BLaER1 (cell line): ENCODE results near the gene NMU.
"Not testable (repeated sequence)": the region's sequence is repeated elsewhere in the genome, so short reads cannot be mapped to it uniquely, and the experiment has no call there.

Experiments
- H3K27ac ChIP-seq: shearing (Covaris generic); formaldehyde crosslinking; 2 replicates; pipeline ENCODE4 v1.8.1; 2022
- H3K27me3 ChIP-seq: shearing (Covaris generic); formaldehyde crosslinking; 2 replicates; pipeline ENCODE4 v1.8.1; 2022
- H3K36me3 ChIP-seq: shearing (Covaris generic); formaldehyde crosslinking; 2 replicates; pipeline ENCODE4 v1.8.1; 2022
- H3K4me1 ChIP-seq: shearing (Covaris generic); formaldehyde crosslinking; 2 replicates; pipeline ENCODE4 v1.8.1; 2022
- H3K4me2 ChIP-seq: shearing (Covaris generic); formaldehyde crosslinking; 2 replicates; pipeline ENCODE4 v1.8.1; 2022
- H3K4me3 ChIP-seq: shearing (Covaris generic); formaldehyde crosslinking; 2 replicates; pipeline ENCODE4 v1.8.1; 2022
- H3K9ac ChIP-seq: shearing (Covaris generic); formaldehyde crosslinking; 2 replicates; pipeline ENCODE4 v1.8.1; 2022
- H3K9me3 ChIP-seq: shearing (Covaris generic); formaldehyde crosslinking; 2 replicates; pipeline ENCODE4 v1.8.1; 2022
- H4K20me1 ChIP-seq: shearing (Covaris generic); formaldehyde crosslinking; 2 replicates; pipeline ENCODE4 v1.8.1; 2022
- Cebpa-rat ChIP-seq: shearing (Covaris generic); IDR thresholded peaks from 2 replicates; pipeline ENCODE4 v1.8.1; 2022

The NMU gene

GRCh38 chr4:55574252-55574651, 61.8 kb downstream of the NMU start:
- no peaks in the 10 kb centered on the region for H3K4me1 ChIP-seq
- H3K4me3 ChIP-seq: no peak overlapping the region
- H3K9ac ChIP-seq: no peak overlapping the region
- H3K36me3 ChIP-seq: no peaks in the 10 kb centered on the region
- no peak overlapping the region for H3K4me2 ChIP-seq
- H3K9me3 ChIP-seq: peaks cover 15% of the 10 kb centered on the region; the same call in 1 of the 2 replicates
- no peaks in the 10 kb centered on the region for H3K27me3 ChIP-seq
- TF ChIP-seq Cebpa-rat: no peak
- no peak overlapping the region for H3K27ac ChIP-seq
- H4K20me1 ChIP-seq: no peaks in the 10 kb centered on the region

GRCh38 chr4:55571806-55572205, 64.3 kb downstream of the NMU start:
- no peaks in the 10 kb centered on the region for H3K4me1 ChIP-seq

DNA sequence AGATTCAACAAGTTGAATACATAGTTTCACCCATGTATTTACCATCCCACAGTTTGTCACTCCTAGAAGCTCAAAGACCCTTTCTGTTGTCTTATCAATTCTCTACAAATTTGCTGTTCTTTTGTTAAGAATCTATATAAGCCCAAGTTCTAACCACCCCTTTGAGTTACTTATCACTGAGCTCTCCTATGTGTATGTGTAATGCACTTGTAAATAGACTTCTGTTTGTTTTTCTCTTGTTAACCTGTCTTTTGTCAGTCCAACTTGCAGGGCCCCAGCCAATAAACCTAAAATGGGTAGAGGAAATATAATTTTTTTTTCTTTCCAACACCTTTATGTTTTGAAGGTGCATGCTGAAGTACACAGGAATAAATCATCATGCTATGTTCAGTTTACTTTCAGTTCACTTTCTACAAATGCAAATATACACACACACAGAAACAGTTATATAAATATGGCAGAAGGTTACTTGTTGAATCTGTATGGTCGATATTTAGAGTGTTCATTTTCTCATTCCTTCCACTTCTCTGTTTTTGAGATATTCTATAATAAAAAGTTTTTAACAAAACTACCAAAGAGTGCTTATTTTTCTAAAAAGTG, 67.1 kb downstream of the NMU start:
- Histone ChIP-seq H3K27ac (no peak overlapping the region), H3K27me3 (no peaks in the 10 kb centered on the region), H3K4me1 (no peaks in the 10 kb centered on the region)

More at GRCh38 chr4:55571806-55572205, 64.3 kb downstream of the NMU start:
- H3K4me2 ChIP-seq: no peak overlapping the region
- no peak overlapping the region for H3K27ac ChIP-seq
- H3K9me3 ChIP-seq: peaks cover 15% of the 10 kb centered on the region; the same call in 1 of the 2 replicates
- no peaks in the 10 kb centered on the region for H3K27me3 ChIP-seq
- TF ChIP-seq Cebpa-rat: no peak
- no peak overlapping the region for H3K9ac ChIP-seq
- H3K4me3 ChIP-seq: no peak overlapping the region
- H4K20me1 ChIP-seq: no peaks in the 10 kb centered on the region
- H3K36me3 ChIP-seq: no peaks in the 10 kb centered on the region

DNA sequence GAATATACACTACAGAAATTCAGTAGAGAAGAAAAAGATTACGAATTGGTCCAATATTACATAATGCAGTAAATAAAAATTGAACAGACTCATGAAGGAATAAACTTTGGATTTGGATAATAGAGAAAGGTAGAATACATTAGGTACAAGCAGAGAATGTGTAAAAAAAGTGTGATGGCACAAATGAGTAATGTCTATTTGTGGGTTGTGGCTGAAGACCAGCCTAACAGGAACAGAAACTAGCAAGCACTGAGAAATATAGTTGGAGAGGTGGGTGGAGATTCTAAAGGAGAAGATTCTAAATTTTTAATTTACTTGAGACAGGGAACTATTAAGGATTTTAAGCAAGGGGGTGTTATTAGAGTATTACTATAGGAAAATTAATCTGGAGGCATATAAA, 74.2 kb downstream of the NMU start:
- Histone ChIP-seq H3K9ac (no peak overlapping the region), H3K4me2 (no peak overlapping the region), H3K9me3 (peaks cover 9% of the 10 kb centered on the region), H4K20me1 (no peaks in the 10 kb centered on the region), H3K27ac (no peak overlapping the region), H3K4me3 (no peak overlapping the region), H3K4me1 (0 out of 2 replicates have a peak, but pooled peaks cover 6% of the 10 kb centered on the region), H3K27me3 (no peaks in the 10 kb centered on the region), H3K36me3 (no peaks in the 10 kb centered on the region)
- TF ChIP-seq Cebpa-rat: no peak

More for the DNA sequence above, 67.1 kb downstream of the NMU start:
- Histone ChIP-seq H3K4me2 (no peak overlapping the region), H3K9ac (no peak overlapping the region), H4K20me1 (no peaks in the 10 kb centered on the region), H3K4me3 (no peak overlapping the region), H3K9me3 (peaks cover 4% of the 10 kb centered on the region; the same call in 1 of the 2 replicates), H3K36me3 (no peaks in the 10 kb centered on the region)
- no peak for TF ChIP-seq Cebpa-rat

DNA sequence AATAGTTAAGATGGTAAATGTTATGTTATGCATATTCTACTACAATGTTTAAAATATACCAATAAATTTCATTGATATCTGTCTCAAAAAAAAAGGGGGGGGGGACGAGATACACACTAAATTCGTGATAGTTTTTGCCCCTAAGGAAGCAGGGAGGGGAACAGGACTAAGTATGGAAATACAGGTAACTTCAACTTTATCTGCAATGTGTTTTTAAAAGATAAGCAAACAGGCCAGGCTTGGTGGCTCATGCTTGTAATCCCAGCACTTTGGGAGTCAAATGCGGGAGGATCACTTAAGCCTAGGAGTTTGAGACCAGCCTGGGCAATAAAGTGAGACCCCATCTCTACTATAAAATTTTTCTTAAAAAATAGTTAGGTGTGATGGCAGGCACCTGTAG, 76.0 kb downstream of the NMU start:
- no peak overlapping the region for H3K4me3 ChIP-seq
- H3K9me3 ChIP-seq: peaks cover 5% of the 10 kb centered on the region; the same call in 1 of the 2 replicates
- no peaks in the 10 kb centered on the region for H3K36me3 ChIP-seq
- H3K27ac ChIP-seq: no peak overlapping the region
- TF ChIP-seq Cebpa-rat: no peak
- H3K27me3 ChIP-seq: no peaks in the 10 kb centered on the region
- no peak overlapping the region for H3K9ac ChIP-seq
- H3K4me1 ChIP-seq: 0 out of 2 replicates have a peak, but pooled peaks cover 6% of the 10 kb centered on the region
- H4K20me1 ChIP-seq: no peaks in the 10 kb centered on the region
- no peak overlapping the region for H3K4me2 ChIP-seq

- no peak overlapping the region for H3K4me3 ChIP-seq
- H3K4me2 ChIP-seq: no peak overlapping the region
- no peaks in the 10 kb centered on the region for H3K27me3 ChIP-seq
- no peak overlapping the region for H3K9ac ChIP-seq
- no peak overlapping the region for H3K27ac ChIP-seq
- no peaks in the 10 kb centered on the region for H3K4me1 ChIP-seq
- H3K9me3 ChIP-seq: peaks cover 9% of the 10 kb centered on the region
- TF ChIP-seq Cebpa-rat: no peak
- H4K20me1 ChIP-seq: no peaks in the 10 kb centered on the region
- no peaks in the 10 kb centered on the region for H3K36me3 ChIP-seq
These were observed 81.6 kb downstream of the NMU start for GRCh38 chr4:55554453-55555030.

DNA sequence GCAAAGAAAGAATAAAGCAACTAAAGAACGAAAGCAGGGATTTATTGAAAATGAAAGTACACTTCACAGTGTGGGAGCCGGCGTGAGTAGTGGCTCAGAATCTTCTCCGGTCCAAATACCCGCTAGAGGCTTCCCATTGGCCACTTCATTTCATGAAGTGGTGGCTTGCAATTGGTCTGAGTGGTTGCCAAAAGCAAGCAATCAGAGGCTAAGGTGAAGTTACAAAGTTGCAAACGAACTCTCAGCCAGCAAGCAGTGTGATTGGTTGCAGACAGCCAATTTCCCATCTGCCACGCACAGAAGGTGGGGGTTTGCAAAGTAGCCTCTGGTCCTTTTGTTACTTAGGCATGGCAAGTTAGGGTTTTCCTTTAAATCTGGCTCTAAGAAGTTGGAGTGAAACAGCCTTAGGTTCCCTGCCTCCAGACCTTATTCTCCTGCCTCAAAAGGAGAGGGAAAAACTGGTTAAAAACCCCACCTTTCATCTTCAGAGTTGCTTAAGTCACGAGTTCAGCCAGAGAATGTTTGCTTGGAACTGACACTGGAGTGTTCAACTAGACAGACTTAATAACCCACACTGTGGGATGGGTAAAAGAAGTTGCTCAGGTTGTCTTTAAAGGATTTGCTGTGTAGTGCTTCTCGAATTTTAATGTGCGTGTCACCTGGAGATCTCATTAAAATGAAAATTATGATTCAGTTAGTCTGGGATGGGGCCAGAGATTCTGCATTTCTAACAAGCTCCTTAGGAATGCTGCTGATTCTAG, 82.5 kb downstream of the NMU start:
- TF ChIP-seq Cebpa-rat: no peak
- no peak overlapping the region for H3K4me3 ChIP-seq
- peaks cover 9% of the 10 kb centered on the region for H3K9me3 ChIP-seq
- no peak overlapping the region for H3K4me2 ChIP-seq
- H3K9ac ChIP-seq: no peak overlapping the region
- H3K27ac ChIP-seq: no peak overlapping the region
- H3K36me3 ChIP-seq: no peaks in the 10 kb centered on the region
- no peaks in the 10 kb centered on the region for H4K20me1 ChIP-seq
- no peaks in the 10 kb centered on the region for H3K27me3 ChIP-seq
- peaks cover 1% of the 10 kb centered on the region; the same call in 1 of the 2 replicates for H3K4me1 ChIP-seq

DNA sequence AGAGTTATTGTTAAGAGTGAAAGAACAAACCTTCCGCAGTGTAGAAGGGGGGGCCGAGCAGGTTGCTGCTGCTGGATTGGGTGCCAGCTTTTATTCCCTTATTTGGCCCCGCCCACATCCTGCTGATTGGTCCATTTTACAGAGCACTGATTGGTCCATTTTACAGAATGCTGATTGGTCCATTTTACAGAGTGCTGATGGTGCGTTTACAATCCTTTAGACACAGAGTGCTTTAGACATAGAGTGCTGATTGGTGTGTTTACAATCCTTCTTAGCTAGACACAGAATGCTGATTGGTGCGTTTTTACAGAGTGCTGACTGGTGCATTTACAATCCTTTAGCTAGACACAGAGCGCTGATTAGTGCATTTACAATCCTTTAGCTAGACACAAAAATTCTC, 84.1 kb downstream of the NMU start:
- H3K4me3 ChIP-seq, H3K27ac ChIP-seq, H3K9me3 ChIP-seq, H3K36me3 ChIP-seq, H3K9ac ChIP-seq, H3K4me2 ChIP-seq, H4K20me1 ChIP-seq, H3K27me3 ChIP-seq: not testable (repeated sequence)
- H3K4me1 ChIP-seq: peaks cover 15% of the 10 kb centered on the region

DNA sequence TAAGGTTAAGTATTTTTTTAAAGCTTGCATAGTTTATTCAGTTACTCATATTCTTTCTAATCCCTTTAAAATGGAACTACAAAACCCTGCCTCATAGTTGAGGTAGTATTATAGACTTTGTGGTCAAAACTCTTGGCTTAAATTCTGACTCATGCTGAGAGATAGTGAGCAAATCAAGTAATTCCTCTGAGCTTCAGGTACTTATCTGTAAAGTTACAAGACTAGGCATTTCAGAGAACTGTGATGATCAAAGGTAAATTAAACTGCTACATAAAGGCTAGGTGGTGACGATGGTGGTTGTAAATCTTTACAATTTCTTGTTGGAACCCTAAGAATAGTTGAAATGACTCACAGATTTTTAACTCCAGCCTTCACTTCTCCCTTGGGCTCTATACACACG, 86.2 kb downstream of the NMU start:
- Histone ChIP-seq H3K4me1 (peaks cover 20% of the 10 kb centered on the region), H4K20me1 (peaks cover 4% of the 10 kb centered on the region; the same call in 1 of the 2 replicates), H3K4me3 (no peak overlapping the region), H3K4me2 (no peak overlapping the region), H3K27me3 (no peaks in the 10 kb centered on the region), H3K9me3 (peaks cover 4% of the 10 kb centered on the region), H3K27ac (no peak overlapping the region), H3K36me3 (no peaks in the 10 kb centered on the region), H3K9ac (no peak overlapping the region)
- no peak for TF ChIP-seq Cebpa-rat

DNA sequence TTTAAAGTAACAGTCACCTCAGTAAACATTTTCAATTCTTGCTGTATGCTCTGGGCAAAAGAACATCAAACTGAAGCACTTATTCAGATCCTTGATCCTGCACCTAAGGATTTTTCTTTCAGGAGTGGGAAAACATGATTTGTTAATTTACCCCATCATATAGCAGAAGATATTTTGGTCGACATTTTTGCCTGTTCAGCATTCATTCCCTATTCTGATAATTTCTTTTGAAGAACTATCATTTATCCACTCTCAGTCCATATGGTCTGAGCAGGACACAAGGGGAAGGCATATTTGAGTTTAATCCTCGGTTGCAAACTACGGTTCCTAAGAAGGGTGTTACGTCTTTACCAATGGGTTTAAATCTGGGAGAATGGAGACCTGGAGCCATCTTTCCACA, 88.2 kb downstream of the NMU start:
- Histone ChIP-seq H3K4me1 (peaks cover 30% of the 10 kb centered on the region), H4K20me1 (peaks cover 23% of the 10 kb centered on the region), H3K27ac (no peak overlapping the region), H3K4me3 (peak overlapping the region; percentile 92), H3K9ac (peak overlapping the region; percentile 87; the same call in 1 of the 2 replicates), H3K27me3 (no peaks in the 10 kb centered on the region), H3K4me2 (peak overlapping the region; percentile 86), H3K9me3 (peaks cover 4% of the 10 kb centered on the region), H3K36me3 (no peaks in the 10 kb centered on the region)
- TF ChIP-seq Cebpa-rat: no peak
